K562 (cell line): Measurements from ENCODE around the gene SLC25A10.

Source experiments
- CBX8 ChIP-seq: fragments of 200-600 bp; sonication (generic); IDR thresholded peaks from 2 replicates; pipeline ENCODE4 v1.6.1; 2012; ENCODE audit warnings: borderline replicate concordance, mixed run types, low read depth, mild to moderate bottlenecking, moderate library complexity, mixed read lengths, low read length, control low read depth, inconsistent platforms; ENCODE audit not compliant: poor library complexity, severe bottlenecking; ENCODE audit errors: extremely low read depth
- DNMT1 ChIP-seq: fragments of 450-650 bp; IDR thresholded peaks from 2 replicates; pipeline ENCODE4 v1.6.1; 2016; ENCODE audit warnings: antibody characterized with exemption, mild to moderate bottlenecking
- EZH2 ChIP-seq: IDR thresholded peaks from 2 replicates; pipeline ENCODE4 v1.6.1; 2012; ENCODE audit warnings: low read depth, mild to moderate bottlenecking, inconsistent platforms, low read length, borderline replicate concordance
- NFIC ChIP-seq: fragments of 450-650 bp; IDR thresholded peaks from 2 replicates; pipeline ENCODE4 v1.6.1; 2017; ENCODE audit warnings: mild to moderate bottlenecking, inconsistent platforms
- NFRKB ChIP-seq: fragments of 450-650 bp; IDR thresholded peaks from 2 replicates; pipeline ENCODE4 v1.6.1; 2016; ENCODE audit warnings: low read depth
- RFX1 ChIP-seq: fragments of 450-650 bp; IDR thresholded peaks from 2 replicates; pipeline ENCODE4 v1.6.1; 2016; ENCODE audit warnings: mild to moderate bottlenecking, moderate library complexity
- RNF2 ChIP-seq: sonication (generic); IDR thresholded peaks from 2 replicates; pipeline ENCODE4 v1.6.1; 2016
- ZFP30 ChIP-seq: fragments of 250-450 bp; sonication (Bioruptor Pico); IDR thresholded peaks from 2 replicates; pipeline ENCODE4 v1.8.0; 2022; ENCODE audit warnings: moderate library complexity, mild to moderate bottlenecking, inconsistent platforms, borderline replicate concordance
- TF ChIP-seq, protein P1 (sequence below): sonication (generic); formaldehyde crosslinking; IDR thresholded peaks from 2 replicates; pipeline ENCODE4 v1.8.0; 2023; ENCODE audit warnings: mild to moderate bottlenecking, missing genetic modification reagents
- TF ChIP-seq, protein P2 (sequence below): IDR thresholded peaks from 2 replicates; pipeline ENCODE4 v1.6.1; 2011; ENCODE audit not compliant: insufficient read length; ENCODE audit errors: extremely low read depth
- TF ChIP-seq, protein P3 (sequence below), 3 experiments: IDR thresholded peaks in 2 of 3; conservative IDR thresholded peaks in 1 of 3; 2 replicates each; pipeline ENCODE4 v1.5.1; 2011 to 2012; ENCODE audit warnings: low read length in 3 of 3, mild to moderate bottlenecking in 3 of 3, control low read depth in 2 of 3, improper control_type of control experiment in 1 of 3, inconsistent platforms in 1 of 3, low read depth in 1 of 3, mixed read lengths in 1 of 3, moderate library complexity in 1 of 3; ENCODE audit not compliant: insufficient read depth in 2 of 3

DNA sequence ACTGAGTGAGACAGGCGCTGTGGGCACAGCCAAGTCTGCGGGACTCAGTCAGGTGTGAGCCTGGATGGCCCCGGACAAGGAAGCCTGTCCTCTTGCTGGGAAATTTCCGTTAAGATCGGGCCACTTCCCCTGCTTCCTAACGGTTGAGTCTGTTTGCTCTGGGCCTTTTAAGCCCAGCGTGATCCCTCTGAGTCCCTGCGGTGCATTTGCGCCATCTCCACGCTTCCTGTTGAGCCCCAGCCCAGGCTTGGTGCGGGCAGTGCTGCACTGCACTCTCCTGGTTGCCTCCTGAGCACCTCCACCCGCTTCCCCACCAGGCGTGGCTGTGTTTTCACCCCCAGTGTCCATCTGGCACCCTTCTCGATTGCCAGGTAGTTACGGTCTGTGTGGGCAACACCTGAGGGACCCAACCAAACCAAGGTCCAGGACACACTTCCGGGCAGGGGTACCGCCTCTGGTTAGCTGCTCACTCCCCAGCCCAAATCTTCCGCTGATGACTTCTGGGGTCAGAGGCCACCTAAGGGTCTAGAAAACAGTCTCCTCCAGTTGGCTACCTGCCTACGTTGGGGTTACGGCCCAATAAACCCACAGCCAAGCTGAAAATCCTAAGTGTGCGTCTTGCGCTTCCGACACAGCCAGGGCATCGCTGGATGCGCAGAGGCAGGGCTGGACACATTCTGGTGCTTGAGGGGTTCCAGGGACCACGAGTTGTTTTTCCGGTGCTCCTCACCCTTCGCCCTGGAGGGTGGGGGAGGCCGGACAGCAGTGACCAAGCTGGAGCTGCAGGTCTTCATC lies 1.4 kb upstream of the SLC25A10 start:
- TF ChIP-seq, protein P1, sequence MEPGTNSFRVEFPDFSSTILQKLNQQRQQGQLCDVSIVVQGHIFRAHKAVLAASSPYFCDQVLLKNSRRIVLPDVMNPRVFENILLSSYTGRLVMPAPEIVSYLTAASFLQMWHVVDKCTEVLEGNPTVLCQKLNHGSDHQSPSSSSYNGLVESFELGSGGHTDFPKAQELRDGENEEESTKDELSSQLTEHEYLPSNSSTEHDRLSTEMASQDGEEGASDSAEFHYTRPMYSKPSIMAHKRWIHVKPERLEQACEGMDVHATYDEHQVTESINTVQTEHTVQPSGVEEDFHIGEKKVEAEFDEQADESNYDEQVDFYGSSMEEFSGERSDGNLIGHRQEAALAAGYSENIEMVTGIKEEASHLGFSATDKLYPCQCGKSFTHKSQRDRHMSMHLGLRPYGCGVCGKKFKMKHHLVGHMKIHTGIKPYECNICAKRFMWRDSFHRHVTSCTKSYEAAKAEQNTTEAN (CRISPR knock-in tag) = no peak
- TF ChIP-seq DNMT1 (no peak), NFRKB (no peak), RFX1 (no peak), NFIC (no peak), EZH2 (no peak), CBX8 (no peak), RNF2 (no peak), ZFP30 (CRISPR knock-in tag) (no peak)
- TF ChIP-seq, protein P2, sequence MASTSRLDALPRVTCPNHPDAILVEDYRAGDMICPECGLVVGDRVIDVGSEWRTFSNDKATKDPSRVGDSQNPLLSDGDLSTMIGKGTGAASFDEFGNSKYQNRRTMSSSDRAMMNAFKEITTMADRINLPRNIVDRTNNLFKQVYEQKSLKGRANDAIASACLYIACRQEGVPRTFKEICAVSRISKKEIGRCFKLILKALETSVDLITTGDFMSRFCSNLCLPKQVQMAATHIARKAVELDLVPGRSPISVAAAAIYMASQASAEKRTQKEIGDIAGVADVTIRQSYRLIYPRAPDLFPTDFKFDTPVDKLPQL = no peak
- TF ChIP-seq, protein P3, sequence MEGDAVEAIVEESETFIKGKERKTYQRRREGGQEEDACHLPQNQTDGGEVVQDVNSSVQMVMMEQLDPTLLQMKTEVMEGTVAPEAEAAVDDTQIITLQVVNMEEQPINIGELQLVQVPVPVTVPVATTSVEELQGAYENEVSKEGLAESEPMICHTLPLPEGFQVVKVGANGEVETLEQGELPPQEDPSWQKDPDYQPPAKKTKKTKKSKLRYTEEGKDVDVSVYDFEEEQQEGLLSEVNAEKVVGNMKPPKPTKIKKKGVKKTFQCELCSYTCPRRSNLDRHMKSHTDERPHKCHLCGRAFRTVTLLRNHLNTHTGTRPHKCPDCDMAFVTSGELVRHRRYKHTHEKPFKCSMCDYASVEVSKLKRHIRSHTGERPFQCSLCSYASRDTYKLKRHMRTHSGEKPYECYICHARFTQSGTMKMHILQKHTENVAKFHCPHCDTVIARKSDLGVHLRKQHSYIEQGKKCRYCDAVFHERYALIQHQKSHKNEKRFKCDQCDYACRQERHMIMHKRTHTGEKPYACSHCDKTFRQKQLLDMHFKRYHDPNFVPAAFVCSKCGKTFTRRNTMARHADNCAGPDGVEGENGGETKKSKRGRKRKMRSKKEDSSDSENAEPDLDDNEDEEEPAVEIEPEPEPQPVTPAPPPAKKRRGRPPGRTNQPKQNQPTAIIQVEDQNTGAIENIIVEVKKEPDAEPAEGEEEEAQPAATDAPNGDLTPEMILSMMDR (IDR thresholded peaks at IDR 0.05 in 2 of 3, conservative IDR thresholded peaks at IDR 0.05 in 1 of 3; ENCODE audit: insufficient read depth in 2 of 3, low read depth in 1 of 3, low read length in 3 of 3) = no peak
